Measurements from ENCODE around the gene ARHGAP32. TPM values are rescaled to one million over a fixed set of nuclear protein-coding genes. Genes with fewer than 3 reads are reported as not detected.

The ARHGAP32 gene
- total RNA-seq, 1 donor from 2014 or later = 15.2 TPM

DNA sequence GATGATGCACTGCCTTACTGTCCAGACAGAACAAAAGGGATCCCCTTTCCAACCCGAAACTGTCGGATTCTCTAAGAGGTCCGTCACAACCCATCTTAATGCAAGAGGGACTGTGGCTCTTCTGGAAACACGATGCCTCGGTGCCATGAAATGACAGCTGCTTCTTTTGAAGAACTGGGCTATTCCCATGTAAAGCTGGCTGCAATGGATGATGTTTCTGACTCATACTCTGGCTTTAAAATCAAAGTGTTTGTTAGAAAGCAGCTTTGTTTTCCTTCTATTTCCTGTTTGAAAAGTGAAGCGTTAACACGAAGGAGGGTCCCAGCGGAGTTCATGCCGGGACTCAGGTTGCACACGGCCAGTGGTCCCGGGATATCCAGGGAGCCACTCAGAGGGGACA lies 252.5 kb downstream of the ARHGAP32 start:
- no peaks in the 10 kb centered on the region for H3K36me3 Mint-ChIP-seq (ENCODE audit: unreplicated experiment)
- H3K4me1 Mint-ChIP-seq (ENCODE audit: unreplicated experiment) = no peaks in the 10 kb centered on the region
- no peak overlapping the region for H3K4me3 Mint-ChIP-seq (ENCODE audit: unreplicated experiment)
- no peak for DNase-seq (ENCODE audit: extremely low spot score, unreplicated experiment)
- H3K27ac Mint-ChIP-seq (ENCODE audit: unreplicated experiment) = no peak overlapping the region
- TF ChIP-seq, protein P1, sequence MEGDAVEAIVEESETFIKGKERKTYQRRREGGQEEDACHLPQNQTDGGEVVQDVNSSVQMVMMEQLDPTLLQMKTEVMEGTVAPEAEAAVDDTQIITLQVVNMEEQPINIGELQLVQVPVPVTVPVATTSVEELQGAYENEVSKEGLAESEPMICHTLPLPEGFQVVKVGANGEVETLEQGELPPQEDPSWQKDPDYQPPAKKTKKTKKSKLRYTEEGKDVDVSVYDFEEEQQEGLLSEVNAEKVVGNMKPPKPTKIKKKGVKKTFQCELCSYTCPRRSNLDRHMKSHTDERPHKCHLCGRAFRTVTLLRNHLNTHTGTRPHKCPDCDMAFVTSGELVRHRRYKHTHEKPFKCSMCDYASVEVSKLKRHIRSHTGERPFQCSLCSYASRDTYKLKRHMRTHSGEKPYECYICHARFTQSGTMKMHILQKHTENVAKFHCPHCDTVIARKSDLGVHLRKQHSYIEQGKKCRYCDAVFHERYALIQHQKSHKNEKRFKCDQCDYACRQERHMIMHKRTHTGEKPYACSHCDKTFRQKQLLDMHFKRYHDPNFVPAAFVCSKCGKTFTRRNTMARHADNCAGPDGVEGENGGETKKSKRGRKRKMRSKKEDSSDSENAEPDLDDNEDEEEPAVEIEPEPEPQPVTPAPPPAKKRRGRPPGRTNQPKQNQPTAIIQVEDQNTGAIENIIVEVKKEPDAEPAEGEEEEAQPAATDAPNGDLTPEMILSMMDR (IDR thresholded peaks at IDR 0.05) = no peak
- H3K9me3 Mint-ChIP-seq (ENCODE audit: unreplicated experiment) = no peaks in the 10 kb centered on the region
- H3K27me3 Mint-ChIP-seq (ENCODE audit: unreplicated experiment) = peaks cover 22% of the 10 kb centered on the region

DNA sequence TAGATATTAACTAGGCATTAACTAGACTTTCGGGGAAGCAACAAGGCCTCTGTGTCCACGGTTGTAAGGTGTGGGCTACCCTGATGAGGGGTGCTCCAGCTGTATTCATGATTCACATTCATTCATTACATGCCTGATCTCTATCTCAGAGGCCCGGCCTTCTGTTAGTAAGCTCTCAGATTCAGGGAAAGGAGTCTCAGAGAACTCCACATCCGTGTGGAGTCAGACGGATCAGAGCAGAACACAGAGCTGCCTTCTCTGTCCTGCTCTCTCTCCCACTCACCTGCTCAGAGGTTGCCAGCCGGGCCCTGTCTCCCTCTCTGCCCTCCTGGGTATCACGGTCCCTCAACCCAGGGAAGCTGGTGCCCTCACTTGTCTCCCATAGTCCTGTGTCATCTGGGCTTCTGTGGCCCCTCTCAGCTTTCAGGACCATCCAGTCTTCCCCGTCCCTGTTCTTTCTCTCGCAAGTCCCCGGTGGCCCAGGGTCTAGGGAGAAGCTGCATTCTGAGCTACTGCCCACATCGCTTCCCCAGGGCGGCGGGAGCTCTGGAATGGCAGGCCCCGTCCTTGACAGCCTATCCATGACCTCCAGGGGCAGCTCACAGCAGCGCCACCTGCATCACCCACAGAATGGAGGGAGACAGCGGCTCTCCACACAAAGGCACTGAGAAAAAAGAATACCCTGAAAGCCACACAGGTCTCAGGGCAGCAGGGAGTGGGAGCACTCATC lies 253.8 kb downstream of the ARHGAP32 start:
- Mint-ChIP-seq H3K4me1 (ENCODE audit: unreplicated experiment) (no peaks in the 10 kb centered on the region), H3K27ac (ENCODE audit: unreplicated experiment) (no peak overlapping the region)
- DNase-seq (ENCODE audit: extremely low spot score, unreplicated experiment) = no peak

DNA sequence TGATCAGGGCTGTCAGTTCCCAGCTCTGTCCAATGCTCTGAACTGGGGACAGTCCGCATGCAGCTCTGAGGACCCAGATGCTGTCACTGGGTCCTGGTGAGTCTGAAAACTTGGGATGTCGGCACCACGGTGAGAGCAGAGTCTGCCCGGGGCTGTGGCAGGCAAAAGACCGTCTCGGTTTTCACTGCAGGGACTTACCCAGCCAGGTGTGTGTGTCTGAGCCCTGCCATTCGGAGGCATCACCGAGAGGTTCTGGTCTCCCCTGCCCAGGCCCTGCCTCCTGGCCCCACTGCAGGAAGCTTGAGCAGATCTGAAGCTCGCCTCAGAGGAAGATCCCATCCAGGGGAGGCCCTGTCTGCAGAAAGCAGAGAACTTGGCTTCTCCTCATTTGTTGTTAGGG lies 254.6 kb downstream of the ARHGAP32 start:
- no peaks in the 10 kb centered on the region for H3K4me1 Mint-ChIP-seq (ENCODE audit: unreplicated experiment)
- peaks cover 16% of the 10 kb centered on the region for H3K27me3 Mint-ChIP-seq (ENCODE audit: unreplicated experiment)
- TF ChIP-seq, protein P1 (IDR thresholded peaks at IDR 0.05) = no peak
- no peak for DNase-seq (ENCODE audit: extremely low spot score, unreplicated experiment)
- H3K27ac Mint-ChIP-seq (ENCODE audit: unreplicated experiment) = no peak overlapping the region
- no peak overlapping the region for H3K4me3 Mint-ChIP-seq (ENCODE audit: unreplicated experiment)
- H3K36me3 Mint-ChIP-seq (ENCODE audit: unreplicated experiment) = no peaks in the 10 kb centered on the region
- no peaks in the 10 kb centered on the region for H3K9me3 Mint-ChIP-seq (ENCODE audit: unreplicated experiment)

More for the DNA sequence above, 253.8 kb downstream of the ARHGAP32 start:
- Mint-ChIP-seq H3K9me3 (ENCODE audit: unreplicated experiment) (no peaks in the 10 kb centered on the region), H3K27me3 (ENCODE audit: unreplicated experiment) (peaks cover 21% of the 10 kb centered on the region), H3K36me3 (ENCODE audit: unreplicated experiment) (no peaks in the 10 kb centered on the region), H3K4me3 (ENCODE audit: unreplicated experiment) (no peak overlapping the region)
- TF ChIP-seq, protein P1 (IDR thresholded peaks at IDR 0.05) = no peak

DNA sequence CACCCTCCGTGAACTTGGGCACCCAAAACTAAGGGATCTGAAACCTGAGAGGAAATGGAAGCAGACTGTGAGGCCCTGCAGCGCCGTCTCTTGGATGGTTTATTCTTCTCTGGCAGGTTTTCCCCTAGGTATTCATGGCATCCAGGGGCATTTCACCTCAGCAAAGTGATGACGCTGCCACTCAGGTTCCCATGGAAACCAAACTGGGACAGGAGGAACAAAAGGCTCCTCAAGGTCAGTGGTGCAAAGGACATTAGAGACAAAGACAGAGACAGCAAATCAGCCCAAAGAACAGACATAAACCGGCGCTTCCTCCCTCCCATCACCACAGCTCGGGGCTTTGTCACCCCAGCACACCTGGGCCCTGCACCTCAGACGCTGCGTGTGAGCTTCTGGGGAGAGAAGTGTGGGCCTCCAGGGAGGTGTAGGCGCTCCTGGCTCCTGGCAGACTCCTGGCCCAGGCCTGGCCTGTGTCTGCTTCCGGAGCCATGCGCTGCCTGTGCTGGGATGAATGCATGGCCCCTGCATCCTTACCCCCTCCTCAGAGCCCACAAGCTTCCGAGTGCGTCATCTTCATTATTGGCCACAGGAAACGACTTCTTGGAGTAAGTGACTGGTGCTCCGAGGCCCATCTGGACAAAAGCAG lies 255.4 kb downstream of the ARHGAP32 start:
- no peaks in the 10 kb centered on the region for H3K36me3 Mint-ChIP-seq (ENCODE audit: unreplicated experiment)
- peaks cover 21% of the 10 kb centered on the region for H3K27me3 Mint-ChIP-seq (ENCODE audit: unreplicated experiment)
- H3K9me3 Mint-ChIP-seq (ENCODE audit: unreplicated experiment) = no peaks in the 10 kb centered on the region
- DNase-seq (ENCODE audit: extremely low spot score, unreplicated experiment) = no peak
- H3K27ac Mint-ChIP-seq (ENCODE audit: unreplicated experiment) = no peak overlapping the region
- TF ChIP-seq, protein P1 (IDR thresholded peaks at IDR 0.05) = no peak
- no peaks in the 10 kb centered on the region for H3K4me1 Mint-ChIP-seq (ENCODE audit: unreplicated experiment)
- H3K4me3 Mint-ChIP-seq (ENCODE audit: unreplicated experiment) = no peak overlapping the region

DNA sequence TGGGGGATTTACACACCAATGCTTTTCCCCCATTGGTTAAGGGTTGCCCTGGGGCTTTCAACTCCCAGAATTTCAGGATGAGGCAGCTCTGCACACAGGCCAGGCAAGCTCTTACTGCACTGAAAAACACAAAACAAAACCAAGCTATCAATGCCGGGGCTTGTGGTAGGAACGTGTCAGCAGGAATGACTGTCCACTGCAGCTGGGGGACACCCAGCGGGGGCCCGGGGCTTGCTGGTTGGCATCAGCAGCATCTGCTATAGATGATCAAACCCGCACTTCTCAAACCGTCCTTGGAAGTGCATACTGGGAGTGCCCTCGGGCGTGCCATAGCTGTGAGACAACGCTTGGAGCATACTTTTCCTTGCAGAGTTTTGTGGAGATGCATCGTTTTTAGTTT lies 257.2 kb downstream of the ARHGAP32 start:
- Mint-ChIP-seq H3K36me3 (ENCODE audit: unreplicated experiment) (no peaks in the 10 kb centered on the region), H3K4me1 (ENCODE audit: unreplicated experiment) (peaks cover 2% of the 10 kb centered on the region), H3K27me3 (ENCODE audit: unreplicated experiment) (peaks cover 23% of the 10 kb centered on the region)

More for the DNA sequence above, 257.2 kb downstream of the ARHGAP32 start:
- Mint-ChIP-seq H3K9me3 (ENCODE audit: unreplicated experiment) (no peaks in the 10 kb centered on the region), H3K4me3 (ENCODE audit: unreplicated experiment) (no peak overlapping the region), H3K27ac (ENCODE audit: unreplicated experiment) (no peak overlapping the region)
- TF ChIP-seq, protein P1 (IDR thresholded peaks at IDR 0.05) = no peak
- DNase-seq (ENCODE audit: extremely low spot score, unreplicated experiment) = no peak

Data from osteocyte (in vitro differentiated cells).